NCI-H1930 (cell line): ENCODE data around the gene RNF151.

Experiments
- DNase-seq, 2 experiments: peaks; one replicate each; lab custom pipeline; 2025; lab: John Stamatoyannopoulos, UW

Gene RNF151

DNA sequence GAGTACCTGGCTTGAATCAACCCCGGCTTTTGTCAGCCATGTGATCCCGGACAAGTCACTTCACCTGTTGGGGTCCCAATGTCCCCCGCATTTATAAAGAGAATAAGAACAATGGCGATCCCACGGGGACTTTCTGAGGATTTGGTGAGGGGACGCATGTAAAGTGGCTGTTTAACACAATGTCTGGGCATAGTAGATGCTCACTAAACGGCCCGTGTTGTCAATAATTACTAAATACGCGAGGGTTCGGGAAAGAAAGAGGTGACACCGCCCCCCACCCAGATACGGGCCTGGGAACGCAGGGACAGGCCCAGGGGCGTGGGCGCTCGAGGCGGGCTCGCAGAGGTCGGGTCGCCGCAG is 24.9 kb downstream of the RNF151 start:
- no peak for DNase-seq

- DNase-seq, result no peak
Observed at GRCh38 chr16:1991948-1992703, 25.5 kb downstream of the RNF151 start.

GRCh38 chr16:1992704-1993317 is 26.2 kb downstream of the RNF151 start:
- DNase-seq, result no peak

GRCh38 chr16:1993731-1994131 is 27.1 kb downstream of the RNF151 start:
- DNase-seq, result no peak

DNA sequence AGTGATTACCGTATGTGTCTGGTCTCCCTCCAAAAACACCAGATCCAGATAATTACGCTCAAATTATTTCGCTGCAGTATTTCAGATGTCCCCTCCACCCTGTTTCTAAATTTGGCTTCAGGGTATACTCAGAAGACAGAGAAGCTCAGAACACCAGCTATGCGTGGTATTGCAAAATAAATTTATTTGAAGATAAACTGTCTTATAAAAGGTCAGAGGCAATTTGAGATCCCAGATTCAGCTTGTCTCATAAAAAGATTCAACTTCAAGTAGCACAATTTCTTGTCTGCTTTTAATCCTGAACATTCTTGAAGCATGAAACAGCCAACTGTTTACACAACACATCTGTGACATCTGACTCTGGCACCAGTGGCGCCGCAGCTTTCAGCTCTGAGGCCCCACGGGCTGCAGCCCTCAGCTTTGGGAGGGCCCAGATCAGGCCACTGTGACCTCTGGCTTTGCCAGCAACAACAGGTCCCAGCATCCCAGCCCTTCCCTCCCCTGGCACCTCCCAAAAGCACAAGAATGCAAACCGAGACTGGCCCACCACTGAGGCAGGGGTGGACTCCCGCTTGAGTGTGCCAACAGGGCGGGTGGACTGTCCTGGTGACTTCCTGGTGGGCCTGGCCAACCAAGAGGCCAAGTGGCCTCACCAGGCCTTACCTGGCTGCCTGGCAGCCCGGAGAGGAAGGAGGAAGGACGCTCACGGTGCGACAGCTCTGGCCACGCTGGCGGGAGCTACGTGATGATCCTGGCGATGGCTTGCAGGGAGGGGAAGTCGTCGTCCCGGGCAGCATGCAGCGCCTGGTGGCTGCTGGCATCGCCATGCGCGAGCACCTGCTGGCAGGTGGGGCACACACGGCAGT is 31.1 kb downstream of the RNF151 start:
- no peak for DNase-seq

DNA sequence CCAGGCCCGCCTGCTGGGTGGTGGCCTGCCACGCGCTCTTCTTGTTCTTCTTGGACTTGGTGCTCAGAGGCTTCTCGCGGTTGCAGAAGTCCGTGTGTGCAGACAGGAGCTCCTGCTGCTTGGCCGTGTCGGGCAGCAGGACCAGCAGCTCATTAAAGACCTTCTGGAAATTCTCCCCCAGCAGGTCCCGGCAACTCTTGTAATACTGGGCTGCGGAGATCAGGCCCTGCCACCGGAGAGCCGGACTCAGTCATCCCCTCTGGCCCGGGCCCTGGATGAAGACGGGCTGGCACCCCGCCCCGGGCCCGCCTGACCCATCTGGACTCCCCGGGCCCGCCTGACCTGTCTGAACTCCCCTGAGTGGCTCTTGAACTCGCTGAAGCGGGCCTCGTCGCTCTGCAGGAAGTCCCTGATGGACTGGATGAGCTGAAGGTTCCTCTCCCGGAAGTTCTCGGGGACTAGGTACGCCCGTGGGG is 31.7 kb downstream of the RNF151 start:
- DNase-seq, result no peak

GRCh38 chr16:1998852-1999801 is 32.5 kb downstream of the RNF151 start:
- DNase-seq, result no peak

- no peak for DNase-seq
Observed at GRCh38 chr16:1999866-2000514, 33.3 kb downstream of the RNF151 start.

GRCh38 chr16:2001035-2001434 is 34.4 kb downstream of the RNF151 start:
- no peak for DNase-seq

- DNase-seq, result no peak
Observed at GRCh38 chr16:2001456-2002355, 35.0 kb downstream of the RNF151 start.

DNA sequence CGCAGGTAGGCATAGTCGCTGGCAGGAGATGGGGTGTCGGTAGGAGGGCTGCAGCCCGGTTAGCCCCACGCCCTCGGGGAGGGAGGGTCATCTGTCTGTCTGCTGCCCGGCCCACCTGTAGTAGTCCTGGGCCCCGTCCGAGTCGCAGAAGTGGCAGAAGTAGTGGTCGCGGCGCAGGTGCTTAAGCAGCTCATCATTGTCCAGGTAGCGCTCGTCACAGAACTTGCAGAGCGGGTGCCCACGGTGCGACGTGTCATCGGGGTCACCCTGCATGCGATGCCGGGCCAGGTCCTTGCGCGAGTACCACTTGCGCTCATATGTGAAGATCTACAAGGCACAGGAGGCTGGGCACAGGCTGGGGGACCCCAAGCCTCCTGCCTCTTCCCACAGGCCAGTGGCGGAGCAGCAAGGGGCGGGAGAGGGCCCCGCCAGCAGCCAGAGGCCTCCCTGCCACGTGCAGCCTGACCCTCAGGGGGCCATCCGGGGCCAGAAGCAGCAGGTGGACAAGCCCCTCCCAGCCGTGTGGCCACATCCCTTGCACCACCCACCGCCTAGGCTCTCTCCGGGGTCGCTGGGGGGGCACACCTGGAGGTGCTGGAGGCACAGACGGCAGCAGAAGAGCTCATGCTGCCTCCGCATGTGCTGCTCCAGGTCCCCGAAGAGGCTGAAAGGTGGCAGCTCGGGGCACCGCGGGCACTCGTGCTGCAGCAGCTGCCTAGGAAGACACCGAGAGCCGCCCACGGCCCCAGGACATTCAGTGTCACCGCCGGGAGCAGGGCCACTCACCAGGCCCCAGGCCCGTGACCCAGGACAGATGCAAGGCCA is 36.0 kb downstream of the RNF151 start:
- DNase-seq, result no peak

GRCh38 chr16:2003231-2003826 is 36.7 kb downstream of the RNF151 start:
- no peak for DNase-seq

DNA sequence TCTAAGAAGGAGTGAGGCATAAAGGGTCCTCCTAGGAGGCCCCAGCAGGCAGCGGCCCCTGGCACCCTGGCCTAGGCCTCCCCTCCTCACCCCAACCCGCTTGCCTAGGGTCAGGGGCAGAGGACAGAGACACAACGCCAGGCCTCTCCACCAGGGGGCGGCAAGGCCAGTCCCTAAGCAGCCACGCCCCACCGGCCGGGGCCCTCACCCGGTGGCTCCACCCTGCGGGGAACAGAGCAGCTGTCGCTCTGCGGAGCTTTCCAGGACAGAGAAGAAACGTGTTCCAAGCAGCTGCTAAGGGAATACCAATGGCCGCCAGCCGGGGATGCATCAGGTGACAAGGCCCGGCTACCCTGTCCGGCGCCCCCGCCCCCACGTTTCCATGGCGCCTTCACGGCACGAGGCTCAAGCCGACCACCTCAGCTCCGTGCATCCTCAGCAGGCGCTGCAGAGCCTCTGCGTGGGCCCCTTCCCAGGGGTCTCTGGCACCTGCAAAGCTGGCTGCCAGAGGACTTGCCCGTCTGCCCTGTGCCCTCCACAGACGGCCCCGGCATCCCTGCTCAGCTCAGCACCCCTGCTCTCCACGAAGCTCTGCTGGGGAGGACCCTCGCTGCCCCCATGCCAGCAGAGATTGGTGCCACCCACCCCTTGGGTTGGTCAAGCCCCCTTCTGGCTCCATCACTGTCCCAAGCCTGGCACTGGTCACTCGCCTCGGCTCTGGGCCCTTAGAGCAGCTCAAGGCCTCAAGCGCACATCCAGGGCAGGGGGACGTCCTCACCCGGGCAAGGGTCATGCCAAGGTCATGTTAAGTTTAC is 37.4 kb downstream of the RNF151 start:
- DNase-seq, result peak; percentile 98

DNA sequence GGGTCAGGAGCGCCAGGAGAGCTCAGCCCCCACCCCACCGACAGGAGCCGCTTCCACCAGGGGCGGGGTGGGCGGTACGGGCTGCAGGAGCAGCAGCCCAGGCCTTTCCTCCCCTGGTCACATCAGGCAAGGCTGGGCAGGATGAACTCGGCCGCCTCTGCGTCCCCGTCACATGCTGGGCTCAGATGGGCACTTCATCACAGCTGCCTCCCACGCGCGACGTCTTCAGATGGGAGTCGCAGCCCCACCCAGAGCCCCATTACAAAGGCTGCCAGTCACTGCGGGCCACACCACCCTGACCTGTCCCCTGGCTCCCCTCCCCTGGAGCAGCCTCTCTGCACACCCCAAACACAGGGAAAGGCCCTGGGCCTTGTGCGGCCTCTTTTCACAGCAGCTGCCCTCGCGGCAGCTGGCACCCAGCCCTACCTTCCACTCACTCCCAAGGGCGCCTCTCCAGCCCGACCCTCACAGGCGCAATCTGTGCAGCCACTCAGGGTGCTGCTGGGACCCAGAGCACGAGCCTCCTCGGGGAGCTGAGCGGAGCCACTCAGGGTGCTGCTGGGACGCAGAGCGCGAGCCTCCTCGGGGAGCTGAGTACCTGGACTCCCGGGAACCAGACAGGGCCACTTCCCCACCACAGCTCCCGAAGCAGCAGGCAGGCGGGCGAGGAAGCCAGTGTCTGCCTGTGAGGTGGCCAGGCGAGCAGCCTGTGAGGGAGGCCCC is 38.3 kb downstream of the RNF151 start:
- DNase-seq, result no peak

DNA sequence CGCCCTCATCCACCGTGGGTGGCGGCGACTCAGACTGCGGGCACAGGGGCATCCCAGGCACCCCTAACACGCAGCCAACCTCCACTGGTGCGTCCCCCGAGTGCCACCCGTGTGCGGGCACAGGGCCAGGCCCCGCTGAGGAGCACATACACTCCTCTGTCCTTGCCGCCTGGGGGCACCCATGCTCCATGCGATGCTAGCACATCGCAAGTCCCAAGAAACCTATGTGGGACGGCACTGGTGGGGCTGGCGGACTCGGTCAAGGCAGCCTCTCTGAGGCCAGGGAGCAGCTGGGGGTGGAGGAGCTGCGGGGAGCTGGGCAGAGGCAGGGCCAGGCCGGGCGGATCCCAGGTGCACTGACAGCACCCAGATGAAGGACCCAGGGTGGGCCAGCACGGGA is 39.0 kb downstream of the RNF151 start:
- no peak for DNase-seq

DNA sequence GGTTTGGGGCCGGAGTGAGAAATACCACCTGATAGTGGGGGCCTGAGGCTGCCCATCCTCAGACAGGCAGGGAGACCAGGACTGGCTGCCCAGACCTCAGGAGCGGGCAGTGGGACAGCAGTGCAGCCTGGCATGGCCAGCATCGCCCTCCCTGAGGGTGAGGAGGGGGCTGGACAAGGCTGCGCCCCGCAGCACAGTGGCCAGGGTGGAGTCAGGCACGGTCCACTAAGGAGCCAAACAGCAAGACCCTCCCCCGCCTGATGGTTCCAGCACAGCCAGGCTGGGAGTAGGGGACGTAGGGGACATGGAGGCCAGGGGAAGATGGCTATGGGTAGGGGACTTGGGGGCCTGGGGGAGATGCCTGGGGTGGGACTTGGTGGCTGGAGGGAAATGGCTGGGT is 39.7 kb downstream of the RNF151 start:
- no peak for DNase-seq
